ENCODE data around the gene PSD. TPM values are rescaled to one million over a fixed set of nuclear protein-coding genes. Genes with fewer than 3 reads are reported as not detected.

PSD gene
- total and polyA plus RNA-seq, 9 of the 15 experiments (the other 6 are each of a cell fraction or from before 2014, with no cell fraction given), result 0.11 to 1.7 (median 0.54) TPM; not detected in 2

DNA sequence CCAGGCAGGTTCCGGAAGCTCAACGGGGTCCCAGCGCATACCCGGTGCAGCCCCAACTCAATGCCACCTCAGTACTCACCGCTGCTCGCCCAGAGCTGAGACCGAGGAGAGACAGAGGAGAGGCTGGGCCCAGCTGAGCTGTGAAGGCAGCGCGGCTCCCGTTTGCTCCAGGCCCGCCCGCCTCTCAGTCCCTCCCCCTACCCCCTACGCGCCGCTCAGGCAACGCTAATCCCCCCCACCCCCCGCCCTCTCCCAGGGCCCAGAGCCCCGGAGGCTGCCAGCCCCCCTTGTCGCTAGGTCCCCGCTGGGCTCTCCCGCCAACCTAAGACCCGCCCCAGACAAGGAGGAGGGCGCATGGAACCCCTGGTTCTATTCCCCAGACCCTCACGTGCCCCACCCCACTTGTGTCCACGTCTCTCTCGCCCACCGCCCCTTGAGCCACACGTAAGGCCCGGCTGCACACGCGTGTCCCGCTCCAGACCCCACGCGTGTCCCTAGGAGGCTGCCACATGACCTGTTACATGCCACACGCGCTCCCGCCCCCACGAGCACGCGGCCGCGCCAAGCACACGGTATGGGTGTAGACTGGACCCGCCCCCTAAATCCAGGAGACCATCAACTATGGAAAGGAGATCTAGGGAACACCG is at the start of gene PSD (continued):
- TF ChIP-seq, protein P1, sequence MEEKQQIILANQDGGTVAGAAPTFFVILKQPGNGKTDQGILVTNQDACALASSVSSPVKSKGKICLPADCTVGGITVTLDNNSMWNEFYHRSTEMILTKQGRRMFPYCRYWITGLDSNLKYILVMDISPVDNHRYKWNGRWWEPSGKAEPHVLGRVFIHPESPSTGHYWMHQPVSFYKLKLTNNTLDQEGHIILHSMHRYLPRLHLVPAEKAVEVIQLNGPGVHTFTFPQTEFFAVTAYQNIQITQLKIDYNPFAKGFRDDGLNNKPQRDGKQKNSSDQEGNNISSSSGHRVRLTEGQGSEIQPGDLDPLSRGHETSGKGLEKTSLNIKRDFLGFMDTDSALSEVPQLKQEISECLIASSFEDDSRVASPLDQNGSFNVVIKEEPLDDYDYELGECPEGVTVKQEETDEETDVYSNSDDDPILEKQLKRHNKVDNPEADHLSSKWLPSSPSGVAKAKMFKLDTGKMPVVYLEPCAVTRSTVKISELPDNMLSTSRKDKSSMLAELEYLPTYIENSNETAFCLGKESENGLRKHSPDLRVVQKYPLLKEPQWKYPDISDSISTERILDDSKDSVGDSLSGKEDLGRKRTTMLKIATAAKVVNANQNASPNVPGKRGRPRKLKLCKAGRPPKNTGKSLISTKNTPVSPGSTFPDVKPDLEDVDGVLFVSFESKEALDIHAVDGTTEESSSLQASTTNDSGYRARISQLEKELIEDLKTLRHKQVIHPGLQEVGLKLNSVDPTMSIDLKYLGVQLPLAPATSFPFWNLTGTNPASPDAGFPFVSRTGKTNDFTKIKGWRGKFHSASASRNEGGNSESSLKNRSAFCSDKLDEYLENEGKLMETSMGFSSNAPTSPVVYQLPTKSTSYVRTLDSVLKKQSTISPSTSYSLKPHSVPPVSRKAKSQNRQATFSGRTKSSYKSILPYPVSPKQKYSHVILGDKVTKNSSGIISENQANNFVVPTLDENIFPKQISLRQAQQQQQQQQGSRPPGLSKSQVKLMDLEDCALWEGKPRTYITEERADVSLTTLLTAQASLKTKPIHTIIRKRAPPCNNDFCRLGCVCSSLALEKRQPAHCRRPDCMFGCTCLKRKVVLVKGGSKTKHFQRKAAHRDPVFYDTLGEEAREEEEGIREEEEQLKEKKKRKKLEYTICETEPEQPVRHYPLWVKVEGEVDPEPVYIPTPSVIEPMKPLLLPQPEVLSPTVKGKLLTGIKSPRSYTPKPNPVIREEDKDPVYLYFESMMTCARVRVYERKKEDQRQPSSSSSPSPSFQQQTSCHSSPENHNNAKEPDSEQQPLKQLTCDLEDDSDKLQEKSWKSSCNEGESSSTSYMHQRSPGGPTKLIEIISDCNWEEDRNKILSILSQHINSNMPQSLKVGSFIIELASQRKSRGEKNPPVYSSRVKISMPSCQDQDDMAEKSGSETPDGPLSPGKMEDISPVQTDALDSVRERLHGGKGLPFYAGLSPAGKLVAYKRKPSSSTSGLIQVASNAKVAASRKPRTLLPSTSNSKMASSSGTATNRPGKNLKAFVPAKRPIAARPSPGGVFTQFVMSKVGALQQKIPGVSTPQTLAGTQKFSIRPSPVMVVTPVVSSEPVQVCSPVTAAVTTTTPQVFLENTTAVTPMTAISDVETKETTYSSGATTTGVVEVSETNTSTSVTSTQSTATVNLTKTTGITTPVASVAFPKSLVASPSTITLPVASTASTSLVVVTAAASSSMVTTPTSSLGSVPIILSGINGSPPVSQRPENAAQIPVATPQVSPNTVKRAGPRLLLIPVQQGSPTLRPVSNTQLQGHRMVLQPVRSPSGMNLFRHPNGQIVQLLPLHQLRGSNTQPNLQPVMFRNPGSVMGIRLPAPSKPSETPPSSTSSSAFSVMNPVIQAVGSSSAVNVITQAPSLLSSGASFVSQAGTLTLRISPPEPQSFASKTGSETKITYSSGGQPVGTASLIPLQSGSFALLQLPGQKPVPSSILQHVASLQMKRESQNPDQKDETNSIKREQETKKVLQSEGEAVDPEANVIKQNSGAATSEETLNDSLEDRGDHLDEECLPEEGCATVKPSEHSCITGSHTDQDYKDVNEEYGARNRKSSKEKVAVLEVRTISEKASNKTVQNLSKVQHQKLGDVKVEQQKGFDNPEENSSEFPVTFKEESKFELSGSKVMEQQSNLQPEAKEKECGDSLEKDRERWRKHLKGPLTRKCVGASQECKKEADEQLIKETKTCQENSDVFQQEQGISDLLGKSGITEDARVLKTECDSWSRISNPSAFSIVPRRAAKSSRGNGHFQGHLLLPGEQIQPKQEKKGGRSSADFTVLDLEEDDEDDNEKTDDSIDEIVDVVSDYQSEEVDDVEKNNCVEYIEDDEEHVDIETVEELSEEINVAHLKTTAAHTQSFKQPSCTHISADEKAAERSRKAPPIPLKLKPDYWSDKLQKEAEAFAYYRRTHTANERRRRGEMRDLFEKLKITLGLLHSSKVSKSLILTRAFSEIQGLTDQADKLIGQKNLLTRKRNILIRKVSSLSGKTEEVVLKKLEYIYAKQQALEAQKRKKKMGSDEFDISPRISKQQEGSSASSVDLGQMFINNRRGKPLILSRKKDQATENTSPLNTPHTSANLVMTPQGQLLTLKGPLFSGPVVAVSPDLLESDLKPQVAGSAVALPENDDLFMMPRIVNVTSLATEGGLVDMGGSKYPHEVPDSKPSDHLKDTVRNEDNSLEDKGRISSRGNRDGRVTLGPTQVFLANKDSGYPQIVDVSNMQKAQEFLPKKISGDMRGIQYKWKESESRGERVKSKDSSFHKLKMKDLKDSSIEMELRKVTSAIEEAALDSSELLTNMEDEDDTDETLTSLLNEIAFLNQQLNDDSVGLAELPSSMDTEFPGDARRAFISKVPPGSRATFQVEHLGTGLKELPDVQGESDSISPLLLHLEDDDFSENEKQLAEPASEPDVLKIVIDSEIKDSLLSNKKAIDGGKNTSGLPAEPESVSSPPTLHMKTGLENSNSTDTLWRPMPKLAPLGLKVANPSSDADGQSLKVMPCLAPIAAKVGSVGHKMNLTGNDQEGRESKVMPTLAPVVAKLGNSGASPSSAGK (IDR thresholded peaks at IDR 0.05), result peak; percentile 70
- no peak for TF ChIP-seq ZNF583 (CRISPR knock-in tag; IDR thresholded peaks at IDR 0.05)
- TF ChIP-seq, protein P2, sequence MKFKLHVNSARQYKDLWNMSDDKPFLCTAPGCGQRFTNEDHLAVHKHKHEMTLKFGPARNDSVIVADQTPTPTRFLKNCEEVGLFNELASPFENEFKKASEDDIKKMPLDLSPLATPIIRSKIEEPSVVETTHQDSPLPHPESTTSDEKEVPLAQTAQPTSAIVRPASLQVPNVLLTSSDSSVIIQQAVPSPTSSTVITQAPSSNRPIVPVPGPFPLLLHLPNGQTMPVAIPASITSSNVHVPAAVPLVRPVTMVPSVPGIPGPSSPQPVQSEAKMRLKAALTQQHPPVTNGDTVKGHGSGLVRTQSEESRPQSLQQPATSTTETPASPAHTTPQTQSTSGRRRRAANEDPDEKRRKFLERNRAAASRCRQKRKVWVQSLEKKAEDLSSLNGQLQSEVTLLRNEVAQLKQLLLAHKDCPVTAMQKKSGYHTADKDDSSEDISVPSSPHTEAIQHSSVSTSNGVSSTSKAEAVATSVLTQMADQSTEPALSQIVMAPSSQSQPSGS (CRISPR knock-in tag; IDR thresholded peaks at IDR 0.05), result no peak
- TF ChIP-seq CSDE1 (IDR thresholded peaks at IDR 0.05), result no peak
- TF ChIP-seq FOXJ2 (tag; IDR thresholded peaks at IDR 0.05), result no peak
- TF ChIP-seq, protein P3, sequence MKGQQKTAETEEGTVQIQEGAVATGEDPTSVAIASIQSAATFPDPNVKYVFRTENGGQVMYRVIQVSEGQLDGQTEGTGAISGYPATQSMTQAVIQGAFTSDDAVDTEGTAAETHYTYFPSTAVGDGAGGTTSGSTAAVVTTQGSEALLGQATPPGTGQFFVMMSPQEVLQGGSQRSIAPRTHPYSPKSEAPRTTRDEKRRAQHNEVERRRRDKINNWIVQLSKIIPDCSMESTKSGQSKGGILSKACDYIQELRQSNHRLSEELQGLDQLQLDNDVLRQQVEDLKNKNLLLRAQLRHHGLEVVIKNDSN (CRISPR knock-in tag; IDR thresholded peaks at IDR 0.05), result peak; percentile 49
- TF ChIP-seq, protein P4, sequence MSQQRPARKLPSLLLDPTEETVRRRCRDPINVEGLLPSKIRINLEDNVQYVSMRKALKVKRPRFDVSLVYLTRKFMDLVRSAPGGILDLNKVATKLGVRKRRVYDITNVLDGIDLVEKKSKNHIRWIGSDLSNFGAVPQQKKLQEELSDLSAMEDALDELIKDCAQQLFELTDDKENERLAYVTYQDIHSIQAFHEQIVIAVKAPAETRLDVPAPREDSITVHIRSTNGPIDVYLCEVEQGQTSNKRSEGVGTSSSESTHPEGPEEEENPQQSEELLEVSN (IDR thresholded peaks at IDR 0.05; ENCODE audit: borderline replicate concordance in 1 of 2, extremely low read depth in 1 of 2, insufficient read depth in 1 of 2, insufficient read length in 1 of 2, low read depth in 1 of 2, low read length in 1 of 2, poor library complexity in 1 of 2, severe bottlenecking in 1 of 2), result peak; percentile 59 to 76
- no peak for TF ChIP-seq ADNP (tag; IDR thresholded peaks at IDR 0.05)
- no peak for TF ChIP-seq TFAM (CRISPR knock-in tag; conservative IDR thresholded peaks at IDR 0.05)
- TF ChIP-seq LARP7 (IDR thresholded peaks at IDR 0.05), result no peak
- TF ChIP-seq MECOM (CRISPR knock-in tag; IDR thresholded peaks at IDR 0.05), result no peak
- TF ChIP-seq, protein P5, sequence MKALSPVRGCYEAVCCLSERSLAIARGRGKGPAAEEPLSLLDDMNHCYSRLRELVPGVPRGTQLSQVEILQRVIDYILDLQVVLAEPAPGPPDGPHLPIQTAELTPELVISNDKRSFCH (CRISPR knock-in tag; IDR thresholded peaks at IDR 0.05), result no peak
- TF ChIP-seq, protein P5 (tag; IDR thresholded peaks at IDR 0.05), result no peak
